HFF-Myc (cell line): ENCODE results near the gene PTPN21.
"Not testable (repeated sequence)": the region's sequence is repeated elsewhere in the genome, so short reads cannot be mapped to it uniquely, and the experiment has no call there.

Source experiments
- DNase-seq: peaks from one replicate; pipeline ENCODE4 v3.0.0-alpha.2; 2011; ENCODE audit warnings: low read depth; ENCODE audit errors: extremely low read depth
- H3K4me3 ChIP-seq: replicated peaks from 2 replicates; pipeline ENCODE4 v1.5.1; 2011; ENCODE audit warnings: low read depth, mild to moderate bottlenecking, control low read depth, low read length
- TF ChIP-seq, protein P1 (sequence below): IDR thresholded peaks from 2 replicates; pipeline ENCODE4 v1.5.1; 2012; ENCODE audit warnings: mild to moderate bottlenecking, low read depth, low read length, control low read depth; ENCODE audit errors: missing control alignments

Gene PTPN21

DNA sequence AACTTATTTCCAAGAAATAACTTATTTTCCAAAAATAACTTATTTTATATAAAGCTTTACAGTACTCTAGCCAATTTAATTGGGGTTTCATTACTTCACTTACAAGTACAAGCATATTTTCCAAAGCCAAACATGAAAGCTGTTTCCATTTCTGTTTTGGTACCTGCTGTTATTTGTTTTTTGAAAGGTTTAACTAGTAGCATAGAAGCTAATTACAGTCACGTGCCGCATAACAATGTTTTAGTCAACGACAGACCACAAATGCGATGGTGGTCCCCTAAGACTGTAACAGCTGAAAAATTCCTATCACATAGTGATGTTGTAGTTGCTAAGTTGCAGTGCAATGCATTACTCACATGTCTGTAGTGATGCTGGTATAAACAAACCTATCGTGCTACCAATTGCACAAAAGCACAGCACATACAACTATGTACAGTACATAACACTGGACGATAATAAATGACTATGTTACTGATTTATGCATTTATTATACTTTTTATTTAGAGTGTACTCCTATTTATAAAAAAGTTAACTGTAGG lies 21.7 kb downstream of the PTPN21 start:
- no peak overlapping the region for H3K4me3 ChIP-seq
- TF ChIP-seq, protein P1, sequence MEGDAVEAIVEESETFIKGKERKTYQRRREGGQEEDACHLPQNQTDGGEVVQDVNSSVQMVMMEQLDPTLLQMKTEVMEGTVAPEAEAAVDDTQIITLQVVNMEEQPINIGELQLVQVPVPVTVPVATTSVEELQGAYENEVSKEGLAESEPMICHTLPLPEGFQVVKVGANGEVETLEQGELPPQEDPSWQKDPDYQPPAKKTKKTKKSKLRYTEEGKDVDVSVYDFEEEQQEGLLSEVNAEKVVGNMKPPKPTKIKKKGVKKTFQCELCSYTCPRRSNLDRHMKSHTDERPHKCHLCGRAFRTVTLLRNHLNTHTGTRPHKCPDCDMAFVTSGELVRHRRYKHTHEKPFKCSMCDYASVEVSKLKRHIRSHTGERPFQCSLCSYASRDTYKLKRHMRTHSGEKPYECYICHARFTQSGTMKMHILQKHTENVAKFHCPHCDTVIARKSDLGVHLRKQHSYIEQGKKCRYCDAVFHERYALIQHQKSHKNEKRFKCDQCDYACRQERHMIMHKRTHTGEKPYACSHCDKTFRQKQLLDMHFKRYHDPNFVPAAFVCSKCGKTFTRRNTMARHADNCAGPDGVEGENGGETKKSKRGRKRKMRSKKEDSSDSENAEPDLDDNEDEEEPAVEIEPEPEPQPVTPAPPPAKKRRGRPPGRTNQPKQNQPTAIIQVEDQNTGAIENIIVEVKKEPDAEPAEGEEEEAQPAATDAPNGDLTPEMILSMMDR: no peak
- DNase-seq: no peak

DNA sequence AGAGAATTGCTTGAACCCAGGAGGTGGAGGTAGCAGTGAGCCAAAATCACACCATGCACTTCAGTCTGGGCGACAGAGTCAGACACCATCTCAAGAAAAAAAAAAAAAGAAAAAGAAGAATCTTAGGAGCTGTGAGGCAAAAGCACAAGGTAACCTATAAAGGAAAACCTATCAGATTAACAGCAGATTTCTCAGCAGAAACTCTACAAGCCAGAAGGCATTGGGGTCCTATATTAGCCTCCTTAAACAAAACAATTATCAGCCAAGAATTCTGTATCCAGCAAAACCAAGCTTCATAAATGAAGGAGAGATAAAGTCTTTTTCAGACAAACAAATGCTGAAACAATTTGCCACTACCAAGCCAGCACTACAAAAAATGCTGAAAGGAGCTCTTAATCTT lies 24.9 kb downstream of the PTPN21 start:
- H3K4me3 ChIP-seq, DNase-seq: not testable (repeated sequence)

DNA sequence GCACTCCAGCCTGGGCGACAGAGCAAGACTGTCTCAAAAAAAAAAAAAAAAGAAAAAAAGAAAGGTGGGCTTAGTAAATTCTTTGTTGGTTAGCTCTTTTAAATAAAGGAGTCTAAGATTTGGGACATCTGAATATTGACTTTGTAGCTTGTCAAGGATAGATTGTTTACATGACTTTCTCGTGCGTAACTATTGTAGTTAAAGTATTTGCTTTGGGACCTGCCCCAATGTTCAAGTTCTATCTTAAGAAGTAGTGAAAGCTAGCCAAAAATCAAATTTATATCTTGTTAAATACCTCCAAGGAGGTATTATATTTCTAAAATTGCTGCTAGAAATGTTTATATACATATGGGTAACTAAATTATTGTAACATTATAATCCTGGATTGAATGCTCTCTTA lies 32.4 kb downstream of the PTPN21 start:
- DNase-seq: no peak
- TF ChIP-seq, protein P1: no peak
- no peak overlapping the region for H3K4me3 ChIP-seq

DNA sequence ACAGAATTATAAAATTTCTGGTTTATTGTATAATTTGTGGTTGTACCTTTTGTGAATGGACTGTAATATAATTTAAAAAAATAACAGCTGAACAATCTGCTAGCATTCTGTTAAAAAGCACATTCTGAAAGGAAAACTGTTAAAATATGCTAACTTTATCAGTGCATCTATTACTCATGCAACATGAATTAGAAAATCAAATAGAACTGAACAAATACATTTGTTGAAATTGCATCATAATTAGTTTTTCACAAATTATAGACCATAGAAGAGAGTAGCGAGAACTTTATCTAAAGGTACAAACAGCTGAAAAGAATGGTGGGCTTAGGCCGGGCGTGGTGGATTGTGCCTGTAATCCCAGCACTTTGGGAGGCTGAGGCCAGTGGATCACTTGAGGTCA lies 33.0 kb downstream of the PTPN21 start:
- no peak for DNase-seq

DNA sequence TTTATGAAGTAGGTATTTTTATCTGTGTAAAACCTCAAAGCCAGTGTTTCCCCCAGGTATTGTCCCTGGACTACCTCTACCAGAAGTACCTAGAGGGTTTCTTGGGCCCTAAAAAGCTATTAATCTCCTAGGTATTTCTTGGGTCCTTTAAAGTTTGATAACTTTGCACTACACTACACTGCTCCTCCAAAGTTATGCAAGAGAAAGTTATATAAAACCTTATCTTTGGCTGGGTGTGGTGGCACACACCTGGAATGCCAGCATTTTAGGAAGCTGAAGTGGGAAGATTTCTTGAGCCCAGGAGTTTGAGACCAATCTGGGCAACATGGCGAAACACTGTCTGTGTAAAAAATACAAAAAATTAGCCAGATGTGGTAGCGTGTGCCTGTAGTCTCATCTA lies 34.9 kb downstream of the PTPN21 start:
- DNase-seq: no peak
- TF ChIP-seq, protein P1: no peak

More for the DNA sequence above, 33.0 kb downstream of the PTPN21 start:
- H3K4me3 ChIP-seq: no peak overlapping the region
- TF ChIP-seq, protein P1: no peak

DNA sequence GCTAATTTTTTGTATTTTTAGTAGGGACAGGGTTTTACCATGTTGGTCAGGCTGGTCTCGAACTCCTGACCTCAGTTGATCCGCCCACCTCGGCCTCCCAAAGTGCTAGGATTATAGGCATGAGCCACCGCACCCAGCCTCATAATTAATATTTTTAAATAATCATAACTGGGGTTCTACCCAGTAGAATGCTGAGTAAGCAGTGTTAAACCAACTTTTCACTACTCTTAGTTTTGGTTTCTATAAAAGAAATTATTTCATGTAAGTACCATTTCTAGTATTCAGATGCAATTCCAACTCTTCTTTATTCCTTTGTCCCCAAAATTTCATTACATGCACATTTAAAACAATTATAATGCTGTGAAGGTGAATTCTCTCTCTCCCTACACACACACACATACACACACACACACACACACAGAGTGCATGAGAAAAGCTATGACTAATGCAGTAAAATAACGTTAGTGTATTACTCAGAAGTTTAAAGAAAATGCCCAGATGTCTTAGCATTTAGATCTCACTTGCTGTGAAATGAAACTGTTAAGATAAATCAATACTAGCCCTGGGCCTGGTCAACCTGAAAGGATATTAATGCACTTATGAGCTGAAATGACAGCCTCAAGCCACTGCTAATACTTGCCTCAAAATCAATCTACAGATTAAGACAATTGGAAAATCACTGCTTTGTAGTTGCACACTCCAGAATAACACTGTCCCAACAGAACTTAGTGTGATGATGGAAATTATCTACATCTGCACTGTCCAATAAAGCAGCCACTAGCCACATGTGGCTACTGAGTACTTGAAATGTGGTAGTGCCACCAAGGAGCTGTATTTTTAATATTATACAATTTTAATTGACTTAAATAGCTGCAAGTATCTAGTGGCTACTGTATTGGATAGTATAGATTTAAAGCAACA lies 36.0 kb downstream of the PTPN21 start:
- DNase-seq: peak; percentile 35
- TF ChIP-seq, protein P1: no peak
- no peak overlapping the region for H3K4me3 ChIP-seq

More for the DNA sequence above, 34.9 kb downstream of the PTPN21 start:
- H3K4me3 ChIP-seq: no peak overlapping the region

DNA sequence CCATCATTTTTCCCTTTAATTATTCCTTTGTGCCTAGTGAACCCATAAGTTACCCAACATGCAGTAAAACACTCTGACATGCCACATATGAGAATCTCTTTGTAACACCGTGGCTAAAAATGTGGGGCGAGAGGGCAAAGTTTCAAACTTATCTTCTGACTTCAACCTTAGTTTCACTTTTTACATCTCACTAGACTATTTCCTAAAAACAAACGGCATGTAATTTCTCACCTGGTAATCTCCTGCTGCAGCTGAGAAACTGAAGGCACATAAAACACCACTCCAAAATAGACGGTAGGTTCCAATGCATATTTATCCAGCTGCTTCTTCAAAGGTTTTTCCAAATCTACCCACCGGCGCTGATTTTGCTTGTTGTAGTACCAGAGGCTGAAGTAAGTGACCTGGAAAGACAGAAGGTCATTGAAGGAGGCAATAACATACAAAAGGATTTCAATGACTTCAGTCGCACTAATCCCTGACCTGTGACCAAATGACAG lies 37.9 kb downstream of the PTPN21 start:
- TF ChIP-seq, protein P1: no peak
- H3K4me3 ChIP-seq: no peak overlapping the region
- no peak for DNase-seq
